Panc1 (cell line): ENCODE measurements around the gene PSMD1.

Source experiments
- POLR2AphosphoS5 ChIP-seq: IDR thresholded peaks from 2 replicates; pipeline ENCODE4 v1.6.1; 2012; ENCODE audit warnings: mild to moderate bottlenecking, low read depth, low read length, moderate library complexity
- SIN3A ChIP-seq: IDR thresholded peaks from 2 replicates; pipeline ENCODE4 v1.6.1; 2012; ENCODE audit warnings: low read depth, mild to moderate bottlenecking, low read length, moderate library complexity, borderline replicate concordance; ENCODE audit not compliant: insufficient read depth
- TCF7L2 ChIP-seq: IDR thresholded peaks from 2 replicates; pipeline ENCODE4 v1.6.1; 2011; ENCODE audit warnings: mild to moderate bottlenecking, low read depth, low read length, inconsistent platforms
- TF ChIP-seq, protein P1 (sequence below): fragments of 450-650 bp; IDR thresholded peaks from 2 replicates; pipeline ENCODE4 v1.5.1; 2017; ENCODE audit warnings: mild to moderate bottlenecking
- TF ChIP-seq, protein P2 (sequence below), 2 experiments: IDR thresholded peaks; 2 replicates each; pipeline ENCODE4 v1.6.1; 2011 to 2012; ENCODE audit warnings: low read depth in 2 of 2, control low read depth in 1 of 2, low read length in 1 of 2, mild to moderate bottlenecking in 1 of 2, moderate library complexity in 1 of 2; ENCODE audit not compliant: insufficient read depth in 1 of 2

GRCh38 chr2:231197706-231198290, 141.1 kb downstream of the PSMD1 start:
- TF ChIP-seq POLR2AphosphoS5: no peak
- TF ChIP-seq, protein P1, sequence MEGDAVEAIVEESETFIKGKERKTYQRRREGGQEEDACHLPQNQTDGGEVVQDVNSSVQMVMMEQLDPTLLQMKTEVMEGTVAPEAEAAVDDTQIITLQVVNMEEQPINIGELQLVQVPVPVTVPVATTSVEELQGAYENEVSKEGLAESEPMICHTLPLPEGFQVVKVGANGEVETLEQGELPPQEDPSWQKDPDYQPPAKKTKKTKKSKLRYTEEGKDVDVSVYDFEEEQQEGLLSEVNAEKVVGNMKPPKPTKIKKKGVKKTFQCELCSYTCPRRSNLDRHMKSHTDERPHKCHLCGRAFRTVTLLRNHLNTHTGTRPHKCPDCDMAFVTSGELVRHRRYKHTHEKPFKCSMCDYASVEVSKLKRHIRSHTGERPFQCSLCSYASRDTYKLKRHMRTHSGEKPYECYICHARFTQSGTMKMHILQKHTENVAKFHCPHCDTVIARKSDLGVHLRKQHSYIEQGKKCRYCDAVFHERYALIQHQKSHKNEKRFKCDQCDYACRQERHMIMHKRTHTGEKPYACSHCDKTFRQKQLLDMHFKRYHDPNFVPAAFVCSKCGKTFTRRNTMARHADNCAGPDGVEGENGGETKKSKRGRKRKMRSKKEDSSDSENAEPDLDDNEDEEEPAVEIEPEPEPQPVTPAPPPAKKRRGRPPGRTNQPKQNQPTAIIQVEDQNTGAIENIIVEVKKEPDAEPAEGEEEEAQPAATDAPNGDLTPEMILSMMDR: no peak
- no peak for TF ChIP-seq SIN3A
- TF ChIP-seq TCF7L2: no peak
- TF ChIP-seq, protein P2, sequence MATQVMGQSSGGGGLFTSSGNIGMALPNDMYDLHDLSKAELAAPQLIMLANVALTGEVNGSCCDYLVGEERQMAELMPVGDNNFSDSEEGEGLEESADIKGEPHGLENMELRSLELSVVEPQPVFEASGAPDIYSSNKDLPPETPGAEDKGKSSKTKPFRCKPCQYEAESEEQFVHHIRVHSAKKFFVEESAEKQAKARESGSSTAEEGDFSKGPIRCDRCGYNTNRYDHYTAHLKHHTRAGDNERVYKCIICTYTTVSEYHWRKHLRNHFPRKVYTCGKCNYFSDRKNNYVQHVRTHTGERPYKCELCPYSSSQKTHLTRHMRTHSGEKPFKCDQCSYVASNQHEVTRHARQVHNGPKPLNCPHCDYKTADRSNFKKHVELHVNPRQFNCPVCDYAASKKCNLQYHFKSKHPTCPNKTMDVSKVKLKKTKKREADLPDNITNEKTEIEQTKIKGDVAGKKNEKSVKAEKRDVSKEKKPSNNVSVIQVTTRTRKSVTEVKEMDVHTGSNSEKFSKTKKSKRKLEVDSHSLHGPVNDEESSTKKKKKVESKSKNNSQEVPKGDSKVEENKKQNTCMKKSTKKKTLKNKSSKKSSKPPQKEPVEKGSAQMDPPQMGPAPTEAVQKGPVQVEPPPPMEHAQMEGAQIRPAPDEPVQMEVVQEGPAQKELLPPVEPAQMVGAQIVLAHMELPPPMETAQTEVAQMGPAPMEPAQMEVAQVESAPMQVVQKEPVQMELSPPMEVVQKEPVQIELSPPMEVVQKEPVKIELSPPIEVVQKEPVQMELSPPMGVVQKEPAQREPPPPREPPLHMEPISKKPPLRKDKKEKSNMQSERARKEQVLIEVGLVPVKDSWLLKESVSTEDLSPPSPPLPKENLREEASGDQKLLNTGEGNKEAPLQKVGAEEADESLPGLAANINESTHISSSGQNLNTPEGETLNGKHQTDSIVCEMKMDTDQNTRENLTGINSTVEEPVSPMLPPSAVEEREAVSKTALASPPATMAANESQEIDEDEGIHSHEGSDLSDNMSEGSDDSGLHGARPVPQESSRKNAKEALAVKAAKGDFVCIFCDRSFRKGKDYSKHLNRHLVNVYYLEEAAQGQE (IDR thresholded peaks at IDR 0.05; ENCODE audit: insufficient read depth in 1 of 2, low read depth in 2 of 2, low read length in 1 of 2): no peak
